Skeletal muscle tissue (tissue), 4 donors: Measurements from ENCODE around the gene SINHCAF. TPM values are rescaled to one million over a fixed set of nuclear protein-coding genes. Genes with fewer than 3 reads are reported as not detected.
"Not testable (repeated sequence)": the region's sequence is repeated elsewhere in the genome, so short reads cannot be mapped to it uniquely, and the experiment has no call there.

ENCODE experiments used
- H3K27ac ChIP-seq: one replicate; pipeline ENCODE4 v1.7.0; 2013; ENCODE audit warnings: mild to moderate bottlenecking, low read depth, low read length, inconsistent platforms
- H3K27me3 ChIP-seq, 3 donors: one replicate each; pipeline ENCODE4 v1.7.0; 2013; ENCODE audit warnings: low read length in 3 of 3; ENCODE audit not compliant: control insufficient read depth in 3 of 3, insufficient read depth in 3 of 3
- H3K36me3 ChIP-seq, 3 donors: one replicate each; pipeline ENCODE4 v1.7.0; 2013; ENCODE audit warnings: low read length in 3 of 3; ENCODE audit not compliant: control insufficient read depth in 3 of 3, insufficient read depth in 3 of 3
- H3K4me1 ChIP-seq, 3 donors: one replicate each; pipeline ENCODE4 v1.7.0; 2013; ENCODE audit warnings: low read length in 3 of 3, mild to moderate bottlenecking in 3 of 3; ENCODE audit not compliant: control insufficient read depth in 3 of 3, insufficient read depth in 3 of 3
- H3K4me3 ChIP-seq, 3 donors: one replicate each; pipeline ENCODE4 v1.7.0; 2013; ENCODE audit warnings: low read length in 3 of 3
- H3K9ac ChIP-seq, 3 donors: one replicate each; pipeline ENCODE4 v1.7.0; 2013; ENCODE audit warnings: low read length in 3 of 3, mild to moderate bottlenecking in 3 of 3, moderate library complexity in 2 of 3, low read depth in 1 of 3
- H3K9me3 ChIP-seq, 3 donors: one replicate each; pipeline ENCODE4 v1.7.0; 2013; ENCODE audit warnings: low read length in 3 of 3; ENCODE audit not compliant: control insufficient read depth in 3 of 3
- total RNA-seq: library from RNA; depleted of rRNA; stranded (reverse); fragments of >200 nt; gene quantifications from one replicate; pipeline ENCODE4 v1.2.3, GENCODE V29; 2014
- donor health status: Osteomylitis.

SINHCAF gene, protein sequence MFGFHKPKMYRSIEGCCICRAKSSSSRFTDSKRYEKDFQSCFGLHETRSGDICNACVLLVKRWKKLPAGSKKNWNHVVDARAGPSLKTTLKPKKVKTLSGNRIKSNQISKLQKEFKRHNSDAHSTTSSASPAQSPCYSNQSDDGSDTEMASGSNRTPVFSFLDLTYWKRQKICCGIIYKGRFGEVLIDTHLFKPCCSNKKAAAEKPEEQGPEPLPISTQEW
- 17.7 TPM for total RNA-seq

DNA sequence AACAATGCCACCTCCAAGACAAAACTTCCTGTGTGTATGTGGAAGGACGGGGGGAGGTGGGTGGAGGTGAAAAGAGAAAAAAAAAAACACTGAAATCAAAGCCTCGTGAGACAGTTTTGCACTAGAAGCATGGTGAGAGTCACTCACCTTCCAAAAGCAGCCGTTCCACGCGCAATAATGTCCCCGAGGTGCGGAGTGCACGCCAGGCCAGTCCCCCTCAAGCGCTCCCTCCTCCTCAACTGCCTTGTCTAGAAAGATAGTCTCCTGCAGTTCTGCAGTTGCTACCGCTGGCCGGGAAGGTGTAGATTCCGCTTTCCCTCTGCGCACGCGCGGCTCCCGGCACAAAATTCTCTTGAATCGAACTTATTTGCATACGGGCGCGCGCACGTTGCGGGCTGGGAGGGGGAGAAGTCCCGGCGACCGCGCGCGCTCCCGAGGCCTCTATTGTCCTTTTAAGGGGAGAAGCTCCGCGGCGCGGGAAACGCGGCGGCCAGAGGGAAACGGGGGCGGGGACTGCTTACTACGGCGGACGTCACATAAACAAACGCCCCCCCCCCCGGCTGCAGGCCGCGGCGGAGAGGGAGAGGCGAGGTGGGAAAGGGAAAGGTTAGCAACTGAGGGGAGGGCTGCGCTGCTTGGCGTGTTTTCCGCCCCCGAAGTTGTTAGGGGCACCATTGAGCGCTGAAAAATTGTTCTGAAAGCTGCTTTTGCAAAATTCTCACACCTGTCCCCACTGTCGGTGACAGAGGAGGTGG, at the start of gene SINHCAF:
TSS of gene SINHCAF (minus strand) at position 274 of the 755 bp plus-strand sequence. CDS start 27,946 bp downstream, outside the sequence.
- no peaks in the 10 kb centered on the region for H3K9me3 ChIP-seq
- H3K9ac ChIP-seq: peak within 1 kb of the TSS; percentile 81 to 84 (median 82)
- H3K27ac ChIP-seq: peak within 1 kb of the TSS; percentile 73
- no peaks in the 10 kb centered on the region for H3K36me3 ChIP-seq
- peaks cover 0 to 19% (median 16%) of the 10 kb centered on the region in 3 donors for H3K27me3 ChIP-seq
- peaks cover 12 to 21% (median 14%) of the 10 kb centered on the region in 3 donors for H3K4me1 ChIP-seq
- H3K4me3 ChIP-seq: peak within 1 kb of the TSS; percentile 86 to 91 (median 91)

DNA sequence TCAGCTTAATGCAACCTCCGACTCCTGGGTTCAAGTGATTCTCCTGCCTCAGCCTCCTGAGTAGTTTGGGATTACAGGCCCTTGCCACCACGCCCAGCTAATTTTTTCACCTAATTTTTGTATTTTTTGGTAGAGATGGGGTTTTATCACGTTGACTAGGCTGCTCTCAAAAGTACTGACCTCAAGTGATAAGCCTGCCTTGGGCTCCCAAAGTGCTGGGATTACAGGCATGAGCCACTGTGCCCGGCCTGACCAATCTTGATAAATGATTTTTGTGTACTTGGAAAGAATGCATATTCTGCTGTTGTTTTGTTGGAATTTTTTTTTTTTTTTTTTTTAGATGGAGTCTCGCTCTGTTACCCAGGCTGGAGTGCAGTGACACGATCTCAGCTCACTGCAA, 49.5 kb upstream of the SINHCAF start:
- not testable (repeated sequence) for H3K4me3 ChIP-seq, H3K36me3 ChIP-seq, H3K27me3 ChIP-seq, H3K9ac ChIP-seq, H3K4me1 ChIP-seq, H3K27ac ChIP-seq, H3K9me3 ChIP-seq

DNA sequence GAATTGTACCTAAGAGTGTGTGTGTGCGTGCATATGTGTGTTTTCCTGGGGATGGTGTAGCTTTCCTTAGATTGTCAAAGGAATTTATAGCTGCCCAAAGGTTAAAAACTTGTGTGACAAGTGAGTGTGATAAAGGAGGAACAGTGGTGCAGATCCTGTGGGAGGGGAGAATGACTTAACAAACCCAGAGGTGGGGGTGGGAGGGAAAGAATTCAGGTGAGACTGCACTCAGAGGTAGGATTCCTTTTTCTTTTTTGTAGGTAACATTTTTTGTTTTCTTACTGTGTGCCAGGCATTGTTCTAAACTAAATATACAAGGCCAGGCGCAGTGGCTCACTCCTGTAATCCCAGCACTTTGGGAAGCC, 45.3 kb upstream of the SINHCAF start:
- Histone ChIP-seq H3K27me3 (no peaks in the 10 kb centered on the region), H3K4me3 (no peak overlapping the region), H3K36me3 (no peaks in the 10 kb centered on the region), H3K9ac (no peak overlapping the region), H3K27ac (no peak overlapping the region), H3K4me1 (peaks cover 9 to 16% (median 13%) of the 10 kb centered on the region in 3 donors), H3K9me3 (no peaks in the 10 kb centered on the region)

DNA sequence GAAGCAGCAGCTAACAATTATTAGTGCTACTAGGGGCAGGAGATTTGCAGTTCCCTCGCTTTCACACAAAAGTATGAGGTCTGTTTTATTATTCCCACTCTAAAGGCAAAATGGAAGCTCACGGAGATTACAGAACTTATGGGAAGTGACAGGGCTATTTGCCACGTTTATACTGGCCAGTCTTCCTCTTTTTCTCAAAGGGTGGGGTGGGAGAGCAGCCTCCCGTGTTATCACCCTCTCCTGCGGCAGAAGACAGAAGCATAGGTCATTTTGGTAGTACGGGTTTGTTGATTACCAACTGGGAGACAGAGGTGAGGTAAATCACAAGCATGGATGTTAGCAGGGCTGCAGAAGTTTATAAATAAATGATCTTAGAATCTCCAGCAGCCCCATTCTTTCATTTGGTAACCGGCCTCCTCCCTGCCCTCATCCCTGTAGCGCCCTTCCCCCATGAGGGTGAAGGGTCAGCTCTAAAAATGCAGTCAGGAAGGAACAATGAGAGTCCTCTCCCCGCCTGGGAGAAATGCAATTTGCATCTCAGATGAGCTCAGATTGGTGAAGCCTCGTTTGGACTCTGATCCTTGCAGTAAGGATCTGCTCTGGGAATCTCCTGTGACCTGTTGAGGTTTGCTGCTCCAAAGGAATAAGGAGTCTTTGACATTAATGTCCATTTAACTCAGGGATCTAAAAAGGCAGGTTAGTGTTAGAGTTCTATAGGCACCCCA, 44.7 kb upstream of the SINHCAF start:
- Histone ChIP-seq H3K4me1 (peaks cover 9 to 16% (median 13%) of the 10 kb centered on the region in 3 donors), H3K36me3 (no peaks in the 10 kb centered on the region), H3K9ac (peak overlapping the region; percentile 66 to 69 (median 69)), H3K4me3 (peak overlapping the region; percentile 36 to 77 (median 63)), H3K27ac (peak overlapping the region; percentile 32), H3K27me3 (no peaks in the 10 kb centered on the region), H3K9me3 (no peaks in the 10 kb centered on the region)

DNA sequence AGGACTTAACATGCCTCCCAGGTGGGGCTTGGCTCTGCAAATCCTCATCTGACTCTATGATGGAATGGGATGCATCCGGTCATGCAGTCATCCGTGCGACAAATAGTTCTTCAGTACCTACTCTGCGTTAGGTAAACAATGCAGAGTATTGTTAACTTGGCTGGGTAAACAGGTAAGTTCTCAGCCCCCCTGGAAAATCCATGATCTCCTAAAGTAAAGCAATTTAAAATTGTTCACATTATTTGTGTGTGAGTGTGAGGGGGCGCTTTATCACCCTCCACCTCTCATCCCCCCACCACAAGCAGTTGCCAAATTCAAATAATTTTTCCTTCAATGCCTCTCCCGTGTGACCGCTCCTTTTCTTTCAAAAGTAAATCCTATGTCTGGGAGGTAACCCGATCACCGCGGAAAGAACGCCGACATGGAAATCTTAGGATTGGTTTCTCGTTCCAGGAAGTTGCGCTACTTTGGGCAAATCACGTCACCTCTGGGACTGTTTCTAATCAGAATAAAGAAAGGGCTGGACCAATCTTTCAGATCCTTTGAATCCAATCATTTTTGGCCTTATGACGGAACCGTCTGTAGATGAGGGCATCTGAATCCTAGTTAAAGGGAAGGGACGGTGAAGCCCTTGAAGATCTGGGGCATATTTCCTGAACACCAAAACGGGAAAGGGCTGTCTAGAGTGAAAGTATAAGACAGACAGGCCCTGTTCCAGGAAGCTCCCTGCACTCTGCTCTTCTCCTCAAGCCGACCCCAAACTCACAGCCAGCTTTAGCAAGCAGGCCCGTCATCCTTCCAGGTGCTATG, 44.0 kb upstream of the SINHCAF start:
- Histone ChIP-seq H3K9me3 (no peaks in the 10 kb centered on the region), H3K4me1 (peaks cover 9 to 16% (median 13%) of the 10 kb centered on the region in 3 donors), H3K27ac (peak overlapping the region; percentile 32), H3K4me3 (peak overlapping the region; percentile 36 to 77 (median 63)), H3K27me3 (no peaks in the 10 kb centered on the region), H3K36me3 (no peaks in the 10 kb centered on the region), H3K9ac (peak overlapping the region; percentile 66 to 69 (median 69))

DNA sequence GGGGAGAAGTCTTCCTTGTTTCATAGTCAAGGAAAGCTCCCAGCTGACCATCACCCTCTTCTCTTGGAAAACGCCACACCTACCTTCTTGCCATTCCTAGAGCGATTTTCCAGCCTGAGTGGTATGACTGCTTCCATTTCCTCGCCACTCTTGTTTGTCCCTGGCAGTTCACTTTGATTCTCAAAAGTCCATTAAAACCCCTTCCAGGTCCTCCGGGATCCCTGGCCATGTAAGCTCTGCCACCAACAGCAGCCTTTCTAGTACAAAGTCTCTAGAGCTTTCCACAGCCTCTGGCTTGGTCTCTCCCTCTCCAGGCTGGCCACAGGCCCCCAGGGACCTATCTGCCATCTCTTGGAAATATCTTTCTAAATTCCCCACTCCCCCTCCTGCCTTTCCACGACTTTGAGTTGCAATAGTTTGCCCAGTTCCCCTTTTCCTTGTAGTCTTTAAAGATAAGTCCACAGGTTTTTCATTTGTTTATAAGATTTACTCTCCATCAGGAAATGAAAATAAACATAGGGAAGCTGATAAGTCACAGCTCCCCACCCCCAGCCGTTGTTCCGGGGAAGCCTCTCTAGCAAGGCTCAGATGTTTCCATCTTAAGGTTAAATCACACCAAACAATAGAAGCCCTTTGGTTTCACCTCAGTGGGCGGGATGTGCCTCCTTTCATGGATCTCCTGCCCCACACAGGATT, 42.9 kb upstream of the SINHCAF start:
- no peak overlapping the region for H3K4me3 ChIP-seq
- no peaks in the 10 kb centered on the region for H3K9me3 ChIP-seq
- peaks cover 9 to 16% (median 13%) of the 10 kb centered on the region in 3 donors for H3K4me1 ChIP-seq
- H3K36me3 ChIP-seq: no peaks in the 10 kb centered on the region
- H3K9ac ChIP-seq: no peak overlapping the region
- H3K27me3 ChIP-seq: no peaks in the 10 kb centered on the region
- H3K27ac ChIP-seq: no peak overlapping the region

DNA sequence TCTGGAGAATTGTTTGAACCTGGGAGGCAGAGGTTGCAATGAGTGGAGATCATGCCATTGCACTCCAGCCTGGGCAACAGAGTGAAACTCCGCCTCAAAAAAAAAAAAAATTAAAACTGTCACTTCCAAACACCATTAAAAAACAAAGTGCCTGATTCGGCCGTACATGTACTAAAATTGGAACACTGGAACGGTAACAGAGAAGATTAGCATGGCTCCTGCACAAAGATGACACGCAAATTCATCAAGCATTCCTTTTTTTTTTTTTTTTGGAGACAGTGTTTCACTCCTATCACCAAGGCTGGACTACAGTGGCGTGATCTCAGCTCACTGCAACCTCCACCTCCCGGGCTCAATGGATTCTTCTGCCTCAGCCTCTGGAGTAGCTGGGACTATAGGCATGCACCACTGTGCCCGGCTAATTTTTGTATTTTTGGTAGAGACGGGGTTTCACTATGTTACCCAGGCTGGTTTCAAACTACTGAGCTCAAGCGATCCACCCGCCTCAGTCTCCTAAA, 40.2 kb upstream of the SINHCAF start:
- no peak overlapping the region for H3K4me3 ChIP-seq
- no peak overlapping the region for H3K9ac ChIP-seq
- no peaks in the 10 kb centered on the region for H3K9me3 ChIP-seq
- peaks cover 7 to 15% (median 11%) of the 10 kb centered on the region in 3 donors for H3K4me1 ChIP-seq
- no peak overlapping the region for H3K27ac ChIP-seq
- peaks cover 0 to 6% (median 0%) of the 10 kb centered on the region in 3 donors for H3K27me3 ChIP-seq
- no peaks in the 10 kb centered on the region for H3K36me3 ChIP-seq

DNA sequence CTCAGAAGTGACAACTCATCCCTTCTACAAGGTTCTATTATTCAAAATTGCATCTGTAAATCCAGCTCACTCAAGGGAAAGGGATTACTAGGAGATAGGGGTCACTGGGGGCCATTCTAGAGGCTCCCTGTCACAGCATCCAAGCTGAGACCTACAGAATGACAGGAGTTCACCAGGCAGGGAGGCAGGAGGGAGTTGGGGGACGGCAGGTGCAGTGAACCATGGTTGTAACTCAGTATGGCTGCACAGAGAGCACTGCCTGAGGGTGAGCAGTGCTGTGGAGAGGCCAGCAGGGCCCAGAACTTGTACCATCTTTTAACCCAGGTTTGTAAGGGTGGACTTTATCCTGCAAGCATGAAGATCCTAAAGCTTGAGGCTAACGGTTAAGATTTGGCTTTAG, 37.9 kb upstream of the SINHCAF start:
- H3K36me3 ChIP-seq: no peaks in the 10 kb centered on the region
- no peaks in the 10 kb centered on the region for H3K4me1 ChIP-seq
- no peak overlapping the region for H3K9ac ChIP-seq
- no peak overlapping the region for H3K4me3 ChIP-seq
- H3K27me3 ChIP-seq: peaks cover 0 to 6% (median 0%) of the 10 kb centered on the region in 3 donors
- H3K9me3 ChIP-seq: no peaks in the 10 kb centered on the region
- no peak overlapping the region for H3K27ac ChIP-seq

DNA sequence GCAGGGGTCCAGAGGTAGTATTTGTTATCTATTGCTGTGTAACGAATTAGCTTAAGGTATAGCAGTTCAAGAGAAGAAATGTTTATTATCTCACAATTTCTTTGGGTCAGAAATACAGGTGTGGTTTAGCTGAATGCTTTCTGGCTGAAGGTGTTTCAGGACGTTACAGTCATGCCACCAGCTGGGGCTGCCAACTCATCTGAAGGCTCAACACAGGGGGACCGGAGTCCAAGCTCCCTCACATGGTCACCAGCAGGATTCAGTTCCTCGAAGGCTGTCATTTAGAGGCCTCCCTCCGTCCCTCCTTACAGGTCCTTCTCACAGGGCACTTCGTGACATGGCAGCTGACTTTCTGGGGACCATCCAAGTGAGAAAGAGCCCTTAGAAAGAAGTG, 37.5 kb upstream of the SINHCAF start:
- Histone ChIP-seq H3K4me1 (no peaks in the 10 kb centered on the region), H3K27me3 (peaks cover 0 to 6% (median 0%) of the 10 kb centered on the region in 3 donors), H3K36me3 (no peaks in the 10 kb centered on the region), H3K9ac (no peak overlapping the region), H3K4me3 (no peak overlapping the region), H3K9me3 (no peaks in the 10 kb centered on the region), H3K27ac (no peak overlapping the region)
